Keratinocyte (primary cell): ENCODE data around the gene KCNIP3.

Experiments
- EZH2 ChIP-seq: IDR thresholded peaks from one replicate; pipeline ENCODE4 v1.6.1; 2012; ENCODE audit warnings: inconsistent platforms, mild to moderate bottlenecking, low read length, moderate library complexity
- TF ChIP-seq, protein P1 (sequence below), 3 experiments: IDR thresholded peaks in 1 of 3; conservative IDR thresholded peaks in 1 of 3; optimal IDR thresholded peaks in 1 of 3; 2 replicates in 2 of 3; 3 replicates in 1 of 3; pipeline versions ENCODE3 to v1.5.1; 2011; ENCODE audit warnings: low read length in 3 of 3, mild to moderate bottlenecking in 3 of 3, moderate library complexity in 2 of 3, control low read depth in 1 of 3, inconsistent platforms in 1 of 3; ENCODE audit not compliant: insufficient read depth in 2 of 3; ENCODE audit errors: extremely low read depth in 1 of 3

DNA sequence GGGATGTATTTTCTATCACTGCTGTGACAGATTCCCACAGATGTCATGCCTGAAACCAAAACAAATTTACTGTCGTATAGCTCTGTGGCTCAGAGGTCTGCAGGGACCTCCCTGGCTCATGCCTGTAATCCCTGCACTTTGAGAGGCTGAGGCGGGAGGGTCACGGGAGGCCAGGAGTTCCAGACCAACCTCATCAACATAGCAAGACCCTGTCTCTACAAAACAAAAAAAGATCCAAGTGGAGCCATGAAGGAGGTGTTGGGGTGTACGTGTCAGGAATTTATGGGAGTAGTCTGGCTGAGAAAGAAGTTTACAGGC lies 54.4 kb downstream of the KCNIP3 start:
- TF ChIP-seq, protein P1, sequence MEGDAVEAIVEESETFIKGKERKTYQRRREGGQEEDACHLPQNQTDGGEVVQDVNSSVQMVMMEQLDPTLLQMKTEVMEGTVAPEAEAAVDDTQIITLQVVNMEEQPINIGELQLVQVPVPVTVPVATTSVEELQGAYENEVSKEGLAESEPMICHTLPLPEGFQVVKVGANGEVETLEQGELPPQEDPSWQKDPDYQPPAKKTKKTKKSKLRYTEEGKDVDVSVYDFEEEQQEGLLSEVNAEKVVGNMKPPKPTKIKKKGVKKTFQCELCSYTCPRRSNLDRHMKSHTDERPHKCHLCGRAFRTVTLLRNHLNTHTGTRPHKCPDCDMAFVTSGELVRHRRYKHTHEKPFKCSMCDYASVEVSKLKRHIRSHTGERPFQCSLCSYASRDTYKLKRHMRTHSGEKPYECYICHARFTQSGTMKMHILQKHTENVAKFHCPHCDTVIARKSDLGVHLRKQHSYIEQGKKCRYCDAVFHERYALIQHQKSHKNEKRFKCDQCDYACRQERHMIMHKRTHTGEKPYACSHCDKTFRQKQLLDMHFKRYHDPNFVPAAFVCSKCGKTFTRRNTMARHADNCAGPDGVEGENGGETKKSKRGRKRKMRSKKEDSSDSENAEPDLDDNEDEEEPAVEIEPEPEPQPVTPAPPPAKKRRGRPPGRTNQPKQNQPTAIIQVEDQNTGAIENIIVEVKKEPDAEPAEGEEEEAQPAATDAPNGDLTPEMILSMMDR (optimal IDR thresholded peaks at IDR 0.05 in 1 of 3, IDR thresholded peaks at IDR 0.05 in 1 of 3, conservative IDR thresholded peaks at IDR 0.05 in 1 of 3; ENCODE audit: extremely low read depth in 1 of 3, insufficient read depth in 2 of 3, low read length in 3 of 3), result no peak
- no peak for TF ChIP-seq EZH2
